Trophoblast cell (in vitro differentiated cells and primary cell): ENCODE results near the gene ADAMTSL1.
A peak's percentile ranks its signal among the peaks of the same experiment; 100 is the strongest.

Experiments
- DNase-seq, 2 donors: peaks; one replicate each; pipeline ENCODE4 v3.0.0-alpha.2; 2016
- H2AFZ ChIP-seq: 2 replicates; pipeline ENCODE4 v1.6.1; 2013; ENCODE audit warnings: low read length, moderate library complexity, mild to moderate bottlenecking; ENCODE audit not compliant: insufficient read depth, poor library complexity
- H2AK5ac ChIP-seq: 2 replicates; pipeline ENCODE4 v1.6.1; 2013; ENCODE audit warnings: mild to moderate bottlenecking, low read length
- H2BK120ac ChIP-seq: 2 replicates; pipeline ENCODE4 v1.6.1; 2013; ENCODE audit warnings: low read length, mild to moderate bottlenecking, moderate library complexity; ENCODE audit not compliant: insufficient read depth, poor library complexity
- H2BK12ac ChIP-seq: 2 replicates; pipeline ENCODE4 v1.6.1; 2013; ENCODE audit warnings: mild to moderate bottlenecking, low read length, moderate library complexity
- H2BK5ac ChIP-seq: 2 replicates; pipeline ENCODE4 v1.6.1; 2013; ENCODE audit warnings: low read length, low read depth, moderate library complexity, mild to moderate bottlenecking; ENCODE audit not compliant: poor library complexity
- H3K14ac ChIP-seq: 2 replicates; pipeline ENCODE4 v1.6.1; 2013; ENCODE audit warnings: mild to moderate bottlenecking, low read length
- H3K18ac ChIP-seq: 2 replicates; pipeline ENCODE4 v1.6.1; 2013; ENCODE audit warnings: mild to moderate bottlenecking, low read length
- H3K23ac ChIP-seq: 2 replicates; pipeline ENCODE4 v1.6.1; 2013; ENCODE audit warnings: low read length
- H3K27ac ChIP-seq: 2 replicates; pipeline ENCODE4 v1.5.1; 2013; ENCODE audit warnings: low read depth, mild to moderate bottlenecking, inconsistent platforms, low read length, moderate library complexity
- H3K27me3 ChIP-seq: 2 replicates; pipeline ENCODE4 v1.6.1; 2013; ENCODE audit warnings: inconsistent platforms, mild to moderate bottlenecking, low read length, moderate library complexity; ENCODE audit not compliant: insufficient read depth
- H3K36me3 ChIP-seq, 2 experiments: 1 replicate in 1 of 2; 2 replicates in 1 of 2; pipeline ENCODE4 v1.6.1; 2013; ENCODE audit warnings: low read length in 2 of 2, mild to moderate bottlenecking in 2 of 2, moderate library complexity in 1 of 2; ENCODE audit not compliant: insufficient read depth in 2 of 2, control insufficient read depth in 1 of 2
- H3K4ac ChIP-seq: 2 replicates; pipeline ENCODE4 v1.6.1; 2013; ENCODE audit warnings: low read depth, mild to moderate bottlenecking, low read length, moderate library complexity
- H3K4me1 ChIP-seq, 2 experiments: 1 replicate in 1 of 2; 2 replicates in 1 of 2; pipeline ENCODE4 v1.6.1; 2013; ENCODE audit warnings: low read length in 2 of 2, mild to moderate bottlenecking in 2 of 2, moderate library complexity in 1 of 2; ENCODE audit not compliant: insufficient read depth in 2 of 2, control insufficient read depth in 1 of 2
- H3K4me2 ChIP-seq: 2 replicates; pipeline ENCODE4 v1.6.1; 2013; ENCODE audit warnings: inconsistent platforms, mild to moderate bottlenecking, low read length, moderate library complexity
- H3K4me3 ChIP-seq: 2 replicates; pipeline ENCODE4 v1.5.1; 2013; ENCODE audit warnings: mild to moderate bottlenecking, low read depth, low read length, inconsistent platforms
- H3K79me1 ChIP-seq: one replicate; pipeline ENCODE4 v1.6.1; 2013; ENCODE audit warnings: low read length
- H3K79me2 ChIP-seq: 2 replicates; pipeline ENCODE4 v1.6.1; 2013; ENCODE audit warnings: low read length, mild to moderate bottlenecking; ENCODE audit not compliant: control insufficient read depth, insufficient read depth, poor library complexity
- H3K9ac ChIP-seq: 2 replicates; pipeline ENCODE4 v1.6.1; 2013; ENCODE audit warnings: mild to moderate bottlenecking, low read length
- H3K9me3 ChIP-seq: 2 replicates; pipeline ENCODE4 v1.6.1; 2013; ENCODE audit warnings: low read depth, mild to moderate bottlenecking, control low read depth, inconsistent platforms, low read length; ENCODE audit not compliant: insufficient read depth
- H4K12ac ChIP-seq: 2 replicates; pipeline ENCODE4 v1.6.1; 2013; ENCODE audit warnings: low read depth, mild to moderate bottlenecking, low read length, moderate library complexity
- H4K8ac ChIP-seq: 2 replicates; pipeline ENCODE4 v1.6.1; 2013; ENCODE audit warnings: low read depth, mild to moderate bottlenecking, low read length, moderate library complexity
- H4K91ac ChIP-seq: one replicate; pipeline ENCODE4 v1.6.1; 2013; ENCODE audit warnings: low read depth, mild to moderate bottlenecking, low read length, moderate library complexity
- WGBS: extraction: QIAGEN DNeasy Blood & Tissue Kit; methylation state at CpG from one replicate; pipeline ENCODE4 v1.1.7; 2013; ENCODE audit warnings: missing lambda C conversion rate; ENCODE audit not compliant: insufficient read length, insufficient coverage; ENCODE audit errors: extremely low coverage; 5-methylcytosine and 5-hydroxymethylcytosine counted together

The ADAMTSL1 gene

GRCh38 chr9:18857334-18857733, 383.4 kb downstream of the ADAMTSL1 start:
- no peak overlapping the region for H3K14ac ChIP-seq
- H3K79me2 ChIP-seq, result no peaks in the 10 kb centered on the region
- H3K36me3 ChIP-seq, result no peaks in the 10 kb centered on the region
- no peak overlapping the region for H3K4me3 ChIP-seq
- no peaks in the 10 kb centered on the region for H3K79me1 ChIP-seq
- H3K27me3 ChIP-seq, result no peaks in the 10 kb centered on the region
- no CpG with 5 or more reads among the region's 4 CpGs for whole genome bisulfite sequencing
- no peak overlapping the region for H2AK5ac ChIP-seq
- no peak overlapping the region for H2BK120ac ChIP-seq
- no peak overlapping the region for H2AFZ ChIP-seq
- H2BK5ac ChIP-seq, result no peak overlapping the region
- H2BK12ac ChIP-seq, result no peak overlapping the region
- H3K4ac ChIP-seq, result no peak overlapping the region
- no peak overlapping the region for H3K27ac ChIP-seq
- no peak overlapping the region for H3K18ac ChIP-seq
- H3K9me3 ChIP-seq, result no peaks in the 10 kb centered on the region
- no peaks in the 10 kb centered on the region for H3K4me1 ChIP-seq
- H4K91ac ChIP-seq, result no peak overlapping the region
- no peak overlapping the region for H4K8ac ChIP-seq
- no peak overlapping the region for H4K12ac ChIP-seq
- no peak overlapping the region for H3K9ac ChIP-seq
- no peak overlapping the region for H3K23ac ChIP-seq
- DNase-seq, result no peak
- H3K4me2 ChIP-seq, result no peak overlapping the region

- Histone ChIP-seq H3K23ac (no peak overlapping the region), H3K9me3 (no peaks in the 10 kb centered on the region), H3K27ac (no peak overlapping the region), H2BK12ac (no peak overlapping the region), H2AK5ac (no peak overlapping the region), H3K4me1 (no peaks in the 10 kb centered on the region), H3K4ac (no peak overlapping the region), H2AFZ (no peak overlapping the region), H2BK120ac (no peak overlapping the region), H3K79me1 (no peaks in the 10 kb centered on the region), H2BK5ac (no peak overlapping the region), H3K36me3 (no peaks in the 10 kb centered on the region), H3K18ac (no peak overlapping the region), H3K9ac (no peak overlapping the region), H3K27me3 (no peaks in the 10 kb centered on the region), H3K14ac (no peak overlapping the region), H3K4me2 (no peak overlapping the region), H4K12ac (no peak overlapping the region), H3K4me3 (no peak overlapping the region), H4K8ac (no peak overlapping the region), H3K79me2 (no peaks in the 10 kb centered on the region), H4K91ac (no peak overlapping the region)
- DNase-seq, result no peak
- no CpG with 5 or more reads among the region's 1 CpG for WGBS
Measured at GRCh38 chr9:18857769-18858168, 383.8 kb downstream of the ADAMTSL1 start.

DNA sequence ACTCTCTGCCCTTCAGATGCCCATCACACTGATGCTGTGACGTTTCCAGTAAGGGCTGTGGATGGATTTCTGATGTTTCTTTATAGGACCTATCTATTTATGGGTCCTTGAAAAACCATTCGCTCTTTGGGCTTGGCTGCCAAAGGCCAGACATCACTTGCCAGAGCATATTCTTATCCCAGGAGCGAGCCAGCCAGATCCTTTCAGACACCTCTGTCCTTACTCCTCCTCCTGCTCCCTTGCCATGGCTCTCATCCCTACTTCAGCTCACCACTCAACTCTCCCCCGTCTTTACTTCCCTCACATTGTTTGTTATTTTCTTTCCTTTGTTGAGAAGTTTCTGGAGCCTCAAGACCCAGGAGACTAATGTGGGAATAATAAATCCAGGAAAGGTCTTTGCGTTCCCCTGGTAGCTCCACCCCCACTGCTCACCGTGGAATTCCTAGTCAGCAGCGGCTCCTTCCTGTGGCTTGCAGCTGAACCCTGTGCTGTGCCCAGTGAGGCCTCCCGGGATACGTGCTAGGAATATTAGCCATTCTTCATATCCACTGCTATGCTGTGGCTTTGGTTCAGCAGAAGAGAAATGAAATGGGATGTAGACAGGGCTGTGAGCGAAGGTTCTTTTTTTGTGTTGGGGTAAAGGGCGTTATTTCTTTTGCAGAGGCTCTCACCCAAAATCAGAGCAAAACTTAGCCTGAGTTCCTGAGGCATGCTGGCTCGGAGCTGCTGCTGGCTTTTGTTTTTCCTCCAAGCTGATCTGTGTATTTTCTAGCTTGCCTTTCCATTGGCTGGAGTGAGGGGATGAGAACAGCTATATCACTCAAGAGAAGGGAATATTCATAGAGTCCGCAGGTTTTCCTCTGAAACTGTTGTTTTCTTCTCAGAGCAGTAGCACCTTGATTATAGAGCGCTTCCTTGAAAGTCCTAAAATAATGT, 387.9 kb downstream of the ADAMTSL1 start:
- Histone ChIP-seq H4K8ac (no peak overlapping the region), H4K91ac (no peak overlapping the region), H2BK12ac (no peak overlapping the region), H3K4me2 (no peak overlapping the region), H2BK5ac (no peak overlapping the region), H3K4me3 (no peak overlapping the region), H2AK5ac (no peak overlapping the region), H2AFZ (peak overlapping the region; percentile 28), H3K9ac (no peak overlapping the region), H3K4me1 (no peaks in the 10 kb centered on the region), H3K23ac (no peak overlapping the region), H3K36me3 (no peaks in the 10 kb centered on the region), H3K4ac (no peak overlapping the region), H3K18ac (no peak overlapping the region), H3K14ac (no peak overlapping the region), H4K12ac (no peak overlapping the region), H3K79me1 (no peaks in the 10 kb centered on the region), H3K79me2 (no peaks in the 10 kb centered on the region), H3K9me3 (no peaks in the 10 kb centered on the region), H3K27ac (no peak overlapping the region), H3K27me3 (no peaks in the 10 kb centered on the region), H2BK120ac (no peak overlapping the region)
- WGBS, result no CpG with 5 or more reads among the region's 14 CpGs
- DNase-seq, result no peak

- no peak overlapping the region for H3K23ac ChIP-seq
- no peak overlapping the region for H3K27ac ChIP-seq
- no CpG with 5 or more reads among the region's 4 CpGs for WGBS
- H2AK5ac ChIP-seq, result no peak overlapping the region
- no peaks in the 10 kb centered on the region for H3K79me1 ChIP-seq
- no peak overlapping the region for H3K4me3 ChIP-seq
- H3K14ac ChIP-seq, result no peak overlapping the region
- H4K12ac ChIP-seq, result no peak overlapping the region
- H2AFZ ChIP-seq, result no peak overlapping the region
- H2BK120ac ChIP-seq, result no peak overlapping the region
- H2BK12ac ChIP-seq, result no peak overlapping the region
- no peak overlapping the region for H2BK5ac ChIP-seq
- H3K9ac ChIP-seq, result no peak overlapping the region
- no peak overlapping the region for H3K18ac ChIP-seq
- H3K4me1 ChIP-seq, result no peaks in the 10 kb centered on the region
- H3K36me3 ChIP-seq, result no peaks in the 10 kb centered on the region
- H3K4ac ChIP-seq, result no peak overlapping the region
- H3K27me3 ChIP-seq, result no peaks in the 10 kb centered on the region
- DNase-seq, result no peak
- no peaks in the 10 kb centered on the region for H3K79me2 ChIP-seq
- H3K9me3 ChIP-seq, result no peaks in the 10 kb centered on the region
- H4K8ac ChIP-seq, result no peak overlapping the region
- no peak overlapping the region for H3K4me2 ChIP-seq
- H4K91ac ChIP-seq, result no peak overlapping the region
Measured at GRCh38 chr9:18863791-18864190, 389.8 kb downstream of the ADAMTSL1 start.
